AG10803 (cell line): Measurements from ENCODE around the gene EBI3.
"Not testable (repeated sequence)": the region's sequence is repeated elsewhere in the genome, so short reads cannot be mapped to it uniquely, and the experiment has no call there.

Experiments used
- DNase-seq: peaks from one replicate; pipeline ENCODE4 v3.0.0; 2010; ENCODE audit warnings: low read depth
- H3K4me3 ChIP-seq: 2 replicates; pipeline ENCODE4 v1.5.1; 2011; ENCODE audit warnings: mild to moderate bottlenecking, low read length, control low read depth
- TF ChIP-seq, protein P1 (sequence below): conservative IDR thresholded peaks from 2 replicates; pipeline ENCODE4 v1.5.1; 2011; ENCODE audit warnings: mild to moderate bottlenecking, low read length, control low read depth, inconsistent platforms

EBI3 gene

DNA sequence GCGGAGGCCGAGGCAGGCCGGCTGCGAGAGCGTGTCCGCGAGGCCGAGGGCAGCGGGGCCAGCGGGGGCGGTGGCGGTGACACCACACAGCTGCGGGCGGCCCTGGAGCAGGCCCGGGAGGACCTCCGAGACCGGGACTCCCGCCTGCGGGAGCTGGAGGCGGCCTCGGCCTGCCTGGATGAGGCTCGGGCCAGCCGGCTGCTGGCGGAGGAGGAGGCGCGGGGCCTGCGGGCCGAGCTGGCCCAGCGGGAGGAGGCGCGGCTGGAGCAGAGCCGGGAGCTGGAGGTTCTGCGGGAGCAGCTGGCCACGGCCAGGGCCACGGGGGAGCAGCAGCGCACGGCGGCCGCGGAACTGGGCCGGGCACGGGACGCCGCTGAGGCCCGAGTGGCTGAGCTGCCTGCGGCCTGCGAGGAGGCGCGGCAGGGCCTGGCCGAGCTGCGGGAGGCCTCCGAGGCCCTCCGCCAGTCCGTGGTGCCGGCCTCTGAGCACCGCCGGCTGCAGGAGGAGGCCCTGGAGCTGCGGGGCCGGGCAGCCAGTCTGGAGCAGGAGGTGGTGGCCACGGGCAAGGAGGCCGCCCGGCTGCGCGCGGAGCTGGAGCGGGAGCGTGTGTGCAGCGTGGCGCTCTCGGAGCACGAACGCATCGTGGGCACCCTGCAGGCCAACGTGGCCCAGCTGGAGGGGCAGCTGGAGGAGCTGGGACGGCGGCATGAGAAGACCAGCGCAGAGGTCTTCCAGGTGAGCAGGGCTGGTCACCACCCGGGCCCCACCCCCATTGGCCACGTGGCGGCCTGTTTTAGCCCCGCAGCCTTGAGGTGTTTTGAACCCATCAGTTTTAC is 11.7 kb upstream of the EBI3 start:
- H3K4me3 ChIP-seq, result no peak overlapping the region
- TF ChIP-seq, protein P1, sequence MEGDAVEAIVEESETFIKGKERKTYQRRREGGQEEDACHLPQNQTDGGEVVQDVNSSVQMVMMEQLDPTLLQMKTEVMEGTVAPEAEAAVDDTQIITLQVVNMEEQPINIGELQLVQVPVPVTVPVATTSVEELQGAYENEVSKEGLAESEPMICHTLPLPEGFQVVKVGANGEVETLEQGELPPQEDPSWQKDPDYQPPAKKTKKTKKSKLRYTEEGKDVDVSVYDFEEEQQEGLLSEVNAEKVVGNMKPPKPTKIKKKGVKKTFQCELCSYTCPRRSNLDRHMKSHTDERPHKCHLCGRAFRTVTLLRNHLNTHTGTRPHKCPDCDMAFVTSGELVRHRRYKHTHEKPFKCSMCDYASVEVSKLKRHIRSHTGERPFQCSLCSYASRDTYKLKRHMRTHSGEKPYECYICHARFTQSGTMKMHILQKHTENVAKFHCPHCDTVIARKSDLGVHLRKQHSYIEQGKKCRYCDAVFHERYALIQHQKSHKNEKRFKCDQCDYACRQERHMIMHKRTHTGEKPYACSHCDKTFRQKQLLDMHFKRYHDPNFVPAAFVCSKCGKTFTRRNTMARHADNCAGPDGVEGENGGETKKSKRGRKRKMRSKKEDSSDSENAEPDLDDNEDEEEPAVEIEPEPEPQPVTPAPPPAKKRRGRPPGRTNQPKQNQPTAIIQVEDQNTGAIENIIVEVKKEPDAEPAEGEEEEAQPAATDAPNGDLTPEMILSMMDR, result no peak
- no peak for DNase-seq

DNA sequence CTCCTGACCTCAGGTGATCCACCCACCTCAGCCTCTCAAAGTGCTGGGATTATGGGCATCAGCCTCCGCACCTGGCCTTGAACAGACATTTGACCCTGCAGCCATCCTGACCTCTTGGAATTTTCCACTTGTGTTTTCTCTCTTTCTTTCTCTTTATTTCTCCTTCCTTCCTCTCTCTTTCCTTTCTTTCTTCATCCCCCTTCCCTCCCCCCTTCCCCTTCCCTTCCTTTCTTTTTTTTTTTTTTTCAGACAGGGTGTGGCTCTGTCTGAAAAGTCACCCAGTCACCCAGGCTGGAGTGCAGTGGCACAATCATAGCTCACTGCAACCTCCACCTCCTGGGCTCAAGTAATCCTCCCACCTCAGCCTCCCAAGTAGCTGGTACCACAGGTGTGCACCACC is 10.8 kb upstream of the EBI3 start:
- not testable (repeated sequence) for DNase-seq

DNA sequence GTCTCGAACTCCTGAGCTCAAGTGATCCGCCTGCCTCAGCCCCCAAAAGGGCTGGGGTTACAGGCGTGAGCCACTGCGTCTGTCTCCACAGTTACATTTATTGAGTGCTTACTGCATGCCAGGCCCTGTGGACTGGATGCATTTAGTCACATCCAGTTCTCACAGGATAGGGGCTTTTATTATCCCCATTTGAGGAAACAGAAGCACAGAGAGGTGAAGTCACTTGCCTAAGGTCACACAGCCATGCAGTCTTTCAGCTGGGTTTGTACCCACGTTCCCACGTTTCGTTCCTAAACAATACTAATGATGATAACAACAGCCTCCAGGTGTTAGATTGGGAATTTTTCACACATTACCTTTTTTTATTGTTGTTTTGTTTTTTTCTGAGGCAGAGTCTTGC is 9.1 kb upstream of the EBI3 start:
- no peak for DNase-seq
- no peak overlapping the region for H3K4me3 ChIP-seq
- TF ChIP-seq, protein P1, result no peak

More for the DNA sequence above, 10.8 kb upstream of the EBI3 start:
- H3K4me3 ChIP-seq, result not testable (repeated sequence)

DNA sequence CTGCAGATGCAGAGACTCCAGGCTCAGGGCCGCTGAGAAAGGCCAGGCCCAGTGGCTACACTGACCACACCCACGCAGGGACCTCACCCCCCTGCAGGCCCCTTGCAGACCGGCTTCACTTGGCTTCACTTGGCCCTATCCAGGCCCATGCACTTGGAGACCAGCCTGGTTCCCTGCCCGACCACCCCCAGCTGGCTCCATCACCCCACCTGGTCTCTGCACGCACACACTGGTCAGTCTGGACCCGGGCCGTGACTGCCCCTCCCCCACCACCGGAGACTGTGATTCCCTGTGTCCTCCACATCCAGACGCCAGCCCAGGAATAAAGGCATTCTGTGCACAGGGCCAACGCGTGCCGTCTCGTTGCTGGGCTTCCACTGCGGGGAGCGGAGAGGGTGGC is 4.9 kb upstream of the EBI3 start:
- TF ChIP-seq, protein P1, result no peak
- DNase-seq, result no peak
- no peak overlapping the region for H3K4me3 ChIP-seq

DNA sequence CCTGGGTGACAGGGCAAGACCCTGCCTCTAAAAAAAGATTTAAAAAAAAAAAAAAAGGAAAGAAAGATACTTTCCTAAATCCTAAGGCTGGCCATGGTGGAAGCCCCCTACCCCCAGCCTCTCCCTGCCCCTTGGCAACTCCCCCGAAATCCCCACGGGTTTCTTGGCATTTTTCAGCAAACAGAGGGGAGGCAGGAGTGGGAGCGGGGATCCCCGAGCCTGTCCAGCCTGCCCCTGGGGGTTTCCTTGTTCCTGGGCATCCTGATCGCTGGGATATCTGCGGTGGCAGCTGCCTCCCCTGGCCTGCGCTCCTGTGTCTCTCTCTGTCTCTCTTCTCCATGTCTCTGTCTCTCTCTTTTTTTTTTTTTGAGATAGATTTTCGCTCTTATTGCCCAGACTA is 3.4 kb upstream of the EBI3 start:
- TF ChIP-seq, protein P1, result no peak
- H3K4me3 ChIP-seq, result no peak overlapping the region
- DNase-seq, result no peak

DNA sequence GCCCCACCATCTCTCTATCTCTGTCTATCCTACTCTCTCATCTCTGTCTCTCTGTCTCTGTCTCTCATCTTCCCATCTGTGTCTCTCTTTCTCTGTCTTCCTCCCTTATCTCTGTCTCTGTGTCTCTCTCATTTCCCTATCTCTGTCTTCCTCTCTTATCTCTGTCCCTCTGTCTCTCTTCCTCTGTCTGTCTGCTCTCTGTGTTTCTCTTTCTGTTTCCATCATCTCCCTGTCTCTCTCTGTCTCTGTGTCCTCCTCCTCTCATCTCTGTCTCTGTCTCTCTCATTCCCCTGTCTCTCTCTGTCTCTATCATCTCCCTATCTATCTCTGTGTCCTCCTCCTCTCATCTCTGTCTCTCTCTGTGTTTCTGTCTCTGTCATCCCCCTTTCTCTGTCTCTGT is 1.6 kb upstream of the EBI3 start:
- TF ChIP-seq, protein P1, result no peak
- H3K4me3 ChIP-seq, result no peak overlapping the region
- no peak for DNase-seq

DNA sequence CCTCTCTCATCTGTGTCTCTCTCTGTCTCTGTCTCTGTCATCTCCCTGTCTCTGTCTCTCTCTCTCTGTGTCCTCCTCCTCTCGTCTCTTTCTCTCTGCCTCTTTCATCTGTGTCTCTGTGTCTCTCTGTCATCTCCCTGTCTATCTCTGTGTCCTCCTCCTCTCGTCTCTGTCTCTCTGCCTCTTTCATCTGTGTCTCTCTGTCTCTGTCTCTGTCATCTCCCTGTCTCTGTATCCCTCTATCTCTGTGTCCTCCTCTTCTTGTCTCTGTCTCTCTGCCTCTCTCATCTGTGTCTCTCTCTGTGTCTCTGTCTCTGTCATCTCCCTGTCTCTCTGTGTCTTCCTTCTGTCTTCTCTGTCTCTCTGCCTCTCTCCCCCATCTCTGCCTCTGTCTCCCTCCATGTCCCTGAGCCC is 551 bp upstream of the EBI3 start:
- DNase-seq, result no peak
- no peak overlapping the region for H3K4me3 ChIP-seq
- TF ChIP-seq, protein P1, result no peak

DNA sequence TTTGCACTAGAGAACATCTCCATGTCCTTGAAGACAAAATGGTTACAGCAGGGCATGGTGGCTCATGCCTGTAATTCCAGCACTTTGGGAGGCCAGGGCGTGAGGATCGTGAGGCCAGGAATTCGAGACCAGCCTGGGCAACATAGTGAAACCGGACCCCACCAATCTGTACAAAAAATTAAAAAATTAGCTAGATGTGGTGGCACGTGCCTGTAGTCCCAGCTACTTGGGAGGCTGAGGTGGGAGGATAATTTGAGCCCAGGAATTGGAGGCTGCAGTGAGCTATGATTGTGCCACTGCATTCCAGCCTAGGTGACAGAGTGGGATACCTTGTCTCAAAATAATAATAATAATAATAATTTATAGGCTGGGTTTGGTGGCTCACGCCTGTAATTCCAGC is 914 bp downstream of the EBI3 start:
- H3K4me3 ChIP-seq, DNase-seq: not testable (repeated sequence)

DNA sequence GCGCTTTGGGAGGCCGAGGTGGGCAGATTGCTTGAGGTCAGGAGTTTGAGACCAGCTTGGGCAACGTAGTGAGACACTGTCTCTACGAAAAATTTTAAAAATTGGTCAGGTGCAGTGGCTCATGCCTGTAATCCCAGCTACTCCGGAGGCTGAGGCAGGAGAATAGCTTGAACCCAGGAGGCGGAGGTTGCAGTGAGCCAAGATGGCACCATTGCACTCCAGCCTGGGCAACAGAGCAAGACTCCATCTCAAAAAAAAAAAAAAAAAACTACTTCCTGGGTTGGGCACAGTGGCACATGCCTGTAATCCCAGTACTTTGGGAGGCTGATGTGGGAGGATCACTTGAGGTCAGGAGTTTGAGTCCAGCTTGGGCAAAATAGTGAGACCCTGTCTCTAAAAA is 2.2 kb downstream of the EBI3 start:
- not testable (repeated sequence) for DNase-seq, H3K4me3 ChIP-seq

DNA sequence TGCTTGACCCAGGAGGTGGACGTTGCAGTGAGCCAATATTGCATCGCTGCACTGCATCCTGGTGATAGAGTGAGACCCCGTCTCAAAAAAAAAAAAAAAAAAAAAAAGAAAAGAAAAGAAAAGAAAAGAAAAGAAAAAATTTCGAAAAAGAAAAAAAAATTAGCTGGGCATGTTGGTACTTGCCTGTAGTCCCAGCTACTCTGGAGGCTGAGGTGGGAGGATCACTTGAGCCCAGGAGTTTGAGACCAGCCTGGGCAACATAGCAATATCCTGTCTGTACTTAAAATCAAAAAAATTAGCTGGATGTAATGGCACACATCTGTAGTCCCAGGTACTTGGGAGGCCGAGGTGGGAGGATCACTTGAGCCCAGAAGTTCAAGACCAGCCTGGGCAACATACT is 2.8 kb downstream of the EBI3 start:
- not testable (repeated sequence) for DNase-seq, H3K4me3 ChIP-seq
